Prostate gland (tissue), 2 donors: Measurements from ENCODE around the gene SAMHD1. TPM values are rescaled to one million over a fixed set of nuclear protein-coding genes. Genes with fewer than 3 reads are reported as not detected.

Experiments used
- DNase-seq: peaks from one replicate; pipeline ENCODE4 v3.0.0-alpha.2; 2019; ENCODE audit warnings: low spot score
- H3K27ac ChIP-seq, 2 donors: fragments of 200-600 bp; sonication (generic); 2 replicates each; pipeline ENCODE4 v1.5.1; 2017 to 2019
- H3K27me3 ChIP-seq: fragments of 200-600 bp; sonication (generic); replicated peaks from 2 replicates; pipeline ENCODE4 v1.5.1; 2019; ENCODE audit not compliant: insufficient read depth
- H3K36me3 ChIP-seq, 2 donors: fragments of 200-600 bp; sonication (generic); 1 replicate in 1 of 2; 2 replicates in 1 of 2; pipeline versions ENCODE4 v1.5.1 to v1.8.1; 2017 to 2019
- H3K4me1 ChIP-seq: fragments of 200-600 bp; sonication (generic); replicated peaks from 2 replicates; pipeline ENCODE4 v1.5.1; 2019
- H3K4me3 ChIP-seq, 2 donors: fragments of 200-600 bp; sonication (generic); 2 replicates each; pipeline ENCODE4 v1.5.1; 2017 to 2019
- H3K9me3 ChIP-seq: fragments of 200-600 bp; sonication (generic); 2 replicates; pipeline ENCODE4 v1.5.1; 2017
- POLR2A ChIP-seq: fragments of 450-650 bp; IDR thresholded peaks from one replicate; pipeline ENCODE4 v1.6.1; 2016; ENCODE audit warnings: antibody characterized with exemption, mild to moderate bottlenecking
- POLR2AphosphoS5 ChIP-seq: sonication (generic); formaldehyde crosslinking; IDR thresholded peaks from one replicate; pipeline ENCODE4 v1.6.1; 2017; ENCODE audit warnings: antibody characterized with exemption
- WGBS: methylation state at CpG from one replicate; pipeline ENCODE4 v1.1.5; 2018; 5-methylcytosine and 5-hydroxymethylcytosine counted together
- intact Hi-C: fragments of 100-400 bp; cut with DNase I; formaldehyde crosslinking; loops from one replicate; pipeline ENCODE4 v1.14.2; 2022
- total RNA-seq, 2 donors: library from RNA; depleted of rRNA; stranded (reverse); fragments of >200 nt; gene quantifications; one replicate each; pipeline ENCODE4 v1.1.0, GENCODE V29; 2016
- TF ChIP-seq, protein P1 (sequence below), 4 experiments: fragments of 200-600 bp in 2 of 4; fragments of 450-650 bp in 2 of 4; sonication (generic) in 2 of 4; IDR thresholded peaks; 1 replicate in 3 of 4; 2 replicates in 1 of 4; pipeline ENCODE4 v1.5.1; 2016 to 2019; ENCODE audit warnings: antibody characterized with exemption in 4 of 4, mild to moderate bottlenecking in 2 of 4, moderate library complexity in 2 of 4

SAMHD1 gene
- total RNA-seq, 2 donors from 2014 or later: 24.9 to 72.2 TPM

- Histone ChIP-seq H3K9me3 (no peaks in the 10 kb centered on the region), H3K4me3 (no peak overlapping the region), H3K36me3 (no peaks in the 10 kb centered on the region), H3K4me1 (peaks cover 7% of the 10 kb centered on the region), H3K27ac (no peak overlapping the region), H3K27me3 (no peaks in the 10 kb centered on the region)
- DNase-seq: no peak
- intact Hi-C loops: no loop called here
- WGBS: 78% methylated on average over 6 of the region's 6 CpGs
- TF ChIP-seq, protein P1, sequence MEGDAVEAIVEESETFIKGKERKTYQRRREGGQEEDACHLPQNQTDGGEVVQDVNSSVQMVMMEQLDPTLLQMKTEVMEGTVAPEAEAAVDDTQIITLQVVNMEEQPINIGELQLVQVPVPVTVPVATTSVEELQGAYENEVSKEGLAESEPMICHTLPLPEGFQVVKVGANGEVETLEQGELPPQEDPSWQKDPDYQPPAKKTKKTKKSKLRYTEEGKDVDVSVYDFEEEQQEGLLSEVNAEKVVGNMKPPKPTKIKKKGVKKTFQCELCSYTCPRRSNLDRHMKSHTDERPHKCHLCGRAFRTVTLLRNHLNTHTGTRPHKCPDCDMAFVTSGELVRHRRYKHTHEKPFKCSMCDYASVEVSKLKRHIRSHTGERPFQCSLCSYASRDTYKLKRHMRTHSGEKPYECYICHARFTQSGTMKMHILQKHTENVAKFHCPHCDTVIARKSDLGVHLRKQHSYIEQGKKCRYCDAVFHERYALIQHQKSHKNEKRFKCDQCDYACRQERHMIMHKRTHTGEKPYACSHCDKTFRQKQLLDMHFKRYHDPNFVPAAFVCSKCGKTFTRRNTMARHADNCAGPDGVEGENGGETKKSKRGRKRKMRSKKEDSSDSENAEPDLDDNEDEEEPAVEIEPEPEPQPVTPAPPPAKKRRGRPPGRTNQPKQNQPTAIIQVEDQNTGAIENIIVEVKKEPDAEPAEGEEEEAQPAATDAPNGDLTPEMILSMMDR (IDR thresholded peaks at IDR 0.05): no peak
- TF ChIP-seq POLR2A: no peak
- TF ChIP-seq POLR2AphosphoS5: no peak
These were observed 100.7 kb downstream of the SAMHD1 start for GRCh38 chr20:36850759-36851158.

GRCh38 chr20:36849333-36850065 is 102.0 kb downstream of the SAMHD1 start:
- no peaks in the 10 kb centered on the region for H3K36me3 ChIP-seq
- no peaks in the 10 kb centered on the region for H3K4me1 ChIP-seq
- H3K27me3 ChIP-seq: no peaks in the 10 kb centered on the region
- H3K4me3 ChIP-seq: no peak overlapping the region
- intact Hi-C loops: no loop called here
- TF ChIP-seq POLR2A (no peak), POLR2AphosphoS5 (no peak)
- TF ChIP-seq, protein P1 (IDR thresholded peaks at IDR 0.05): no peak
- WGBS: 88% methylated on average over 9 of the region's 9 CpGs
- H3K27ac ChIP-seq: peak overlapping the region; percentile 21 to 22
- no peak for DNase-seq
- no peaks in the 10 kb centered on the region for H3K9me3 ChIP-seq

GRCh38 chr20:36848677-36849076 is 102.8 kb downstream of the SAMHD1 start:
- Histone ChIP-seq H3K36me3 (no peaks in the 10 kb centered on the region), H3K4me1 (no peaks in the 10 kb centered on the region), H3K9me3 (no peaks in the 10 kb centered on the region), H3K27me3 (no peaks in the 10 kb centered on the region), H3K4me3 (no peak overlapping the region), H3K27ac (peak overlapping the region; percentile 22 to 76)
- TF ChIP-seq POLR2A (no peak), POLR2AphosphoS5 (no peak)
- TF ChIP-seq, protein P1 (IDR thresholded peaks at IDR 0.05): no peak
- no peak for DNase-seq
- intact Hi-C loops: no loop called here

GRCh38 chr20:36848078-36848660 is 103.3 kb downstream of the SAMHD1 start:
- no peaks in the 10 kb centered on the region for H3K4me1 ChIP-seq
- intact Hi-C loops: no loop called here
- no peaks in the 10 kb centered on the region for H3K27me3 ChIP-seq
- no peak overlapping the region for H3K4me3 ChIP-seq
- DNase-seq: no peak
- TF ChIP-seq, protein P1 (IDR thresholded peaks at IDR 0.05): no peak
- TF ChIP-seq POLR2A (no peak), POLR2AphosphoS5 (no peak)
- no peaks in the 10 kb centered on the region for H3K36me3 ChIP-seq
- H3K9me3 ChIP-seq: no peaks in the 10 kb centered on the region
- peak overlapping the region; percentile 66 to 76 for H3K27ac ChIP-seq
- WGBS: 57% methylated on average over 6 of the region's 6 CpGs

DNA sequence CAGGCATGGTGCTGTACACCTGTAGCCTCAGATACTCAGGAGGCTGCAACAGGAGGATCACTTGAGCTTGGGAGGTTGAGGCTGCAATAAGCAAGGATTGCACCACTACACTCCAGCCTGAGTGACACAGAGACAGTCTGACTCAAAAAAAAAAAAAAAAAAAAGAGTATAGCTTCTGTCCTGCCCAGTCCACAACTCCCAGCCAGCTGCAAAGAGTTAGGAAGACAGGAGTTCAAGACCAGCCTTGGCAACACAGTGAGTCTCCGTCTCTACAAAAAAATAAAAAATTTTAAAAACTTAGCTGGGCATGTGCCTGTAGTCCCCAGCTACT is 103.8 kb downstream of the SAMHD1 start:
- Histone ChIP-seq H3K9me3 (no peaks in the 10 kb centered on the region), H3K27me3 (no peaks in the 10 kb centered on the region), H3K27ac (peak overlapping the region; percentile 66 to 76), H3K4me3 (no peak overlapping the region), H3K36me3 (no peaks in the 10 kb centered on the region), H3K4me1 (no peaks in the 10 kb centered on the region)
- no peak for TF ChIP-seq POLR2AphosphoS5
- TF ChIP-seq POLR2A: no peak
- TF ChIP-seq, protein P1 (IDR thresholded peaks at IDR 0.05): no peak
- intact Hi-C loops: no loop called here
- DNase-seq: no peak
- 71% methylated on average over 1 of the region's 1 CpG for WGBS
